ENCODE measurements around the gene HSPH1.

The HSPH1 gene

GRCh38 chr13:31089649-31090048, 72.1 kb downstream of the HSPH1 start:
- DNase-seq (no peak), ATAC-seq (replicated peaks) (no peak)
- H3K27me3 Mint-ChIP-seq: peaks cover 25 to 45% of the 10 kb centered on the region in 2 donors
- H3K4me1 Mint-ChIP-seq: peaks cover 0 to 10% of the 10 kb centered on the region in 2 donors
- no peak overlapping the region for H3K4me3 Mint-ChIP-seq
- H3K27ac Mint-ChIP-seq: no peak overlapping the region
- H3K36me3 Mint-ChIP-seq: no peaks in the 10 kb centered on the region
- H3K9me3 Mint-ChIP-seq: no peaks in the 10 kb centered on the region

- Mint-ChIP-seq H3K36me3 (no peaks in the 10 kb centered on the region), H3K9me3 (no peaks in the 10 kb centered on the region), H3K27me3 (peaks cover 25 to 50% of the 10 kb centered on the region in 2 donors), H3K4me1 (peaks cover 0 to 10% of the 10 kb centered on the region in 2 donors), H3K4me3 (no peak overlapping the region), H3K27ac (no peak overlapping the region)
- DNase-seq (no peak), ATAC-seq (replicated peaks) (no peak)
Measured at GRCh38 chr13:31088826-31089420, 72.8 kb downstream of the HSPH1 start.

Data from stimulated activated naive B cell treated with anti-CD40 and anti-IgM and Interleukin-4, amounts not matched to agents 10 μg/mL and 1 μg/mL and 100 μg/mL, for 72 hours (primary cell).